Trophoblast cell (in vitro differentiated cells and primary cell): ENCODE data around the gene THSD4.

Source experiments
- DNase-seq, 2 donors: peaks; one replicate each; pipeline ENCODE4 v3.0.0-alpha.2; 2016
- H2AFZ ChIP-seq: 2 replicates; pipeline ENCODE4 v1.6.1; 2013; ENCODE audit warnings: low read length, moderate library complexity, mild to moderate bottlenecking; ENCODE audit not compliant: insufficient read depth, poor library complexity
- H2AK5ac ChIP-seq: 2 replicates; pipeline ENCODE4 v1.6.1; 2013; ENCODE audit warnings: mild to moderate bottlenecking, low read length
- H2BK120ac ChIP-seq: 2 replicates; pipeline ENCODE4 v1.6.1; 2013; ENCODE audit warnings: low read length, mild to moderate bottlenecking, moderate library complexity; ENCODE audit not compliant: insufficient read depth, poor library complexity
- H2BK12ac ChIP-seq: 2 replicates; pipeline ENCODE4 v1.6.1; 2013; ENCODE audit warnings: mild to moderate bottlenecking, low read length, moderate library complexity
- H2BK5ac ChIP-seq: 2 replicates; pipeline ENCODE4 v1.6.1; 2013; ENCODE audit warnings: low read length, low read depth, moderate library complexity, mild to moderate bottlenecking; ENCODE audit not compliant: poor library complexity
- H3K14ac ChIP-seq: 2 replicates; pipeline ENCODE4 v1.6.1; 2013; ENCODE audit warnings: mild to moderate bottlenecking, low read length
- H3K18ac ChIP-seq: 2 replicates; pipeline ENCODE4 v1.6.1; 2013; ENCODE audit warnings: mild to moderate bottlenecking, low read length
- H3K23ac ChIP-seq: 2 replicates; pipeline ENCODE4 v1.6.1; 2013; ENCODE audit warnings: low read length
- H3K27ac ChIP-seq: 2 replicates; pipeline ENCODE4 v1.5.1; 2013; ENCODE audit warnings: low read depth, mild to moderate bottlenecking, inconsistent platforms, low read length, moderate library complexity
- H3K27me3 ChIP-seq: 2 replicates; pipeline ENCODE4 v1.6.1; 2013; ENCODE audit warnings: inconsistent platforms, mild to moderate bottlenecking, low read length, moderate library complexity; ENCODE audit not compliant: insufficient read depth
- H3K36me3 ChIP-seq, 2 experiments: 1 replicate in 1 of 2; 2 replicates in 1 of 2; pipeline ENCODE4 v1.6.1; 2013; ENCODE audit warnings: low read length in 2 of 2, mild to moderate bottlenecking in 2 of 2, moderate library complexity in 1 of 2; ENCODE audit not compliant: insufficient read depth in 2 of 2, control insufficient read depth in 1 of 2
- H3K4ac ChIP-seq: 2 replicates; pipeline ENCODE4 v1.6.1; 2013; ENCODE audit warnings: low read depth, mild to moderate bottlenecking, low read length, moderate library complexity
- H3K4me1 ChIP-seq, 2 experiments: 1 replicate in 1 of 2; 2 replicates in 1 of 2; pipeline ENCODE4 v1.6.1; 2013; ENCODE audit warnings: low read length in 2 of 2, mild to moderate bottlenecking in 2 of 2, moderate library complexity in 1 of 2; ENCODE audit not compliant: insufficient read depth in 2 of 2, control insufficient read depth in 1 of 2
- H3K4me2 ChIP-seq: 2 replicates; pipeline ENCODE4 v1.6.1; 2013; ENCODE audit warnings: inconsistent platforms, mild to moderate bottlenecking, low read length, moderate library complexity
- H3K4me3 ChIP-seq: 2 replicates; pipeline ENCODE4 v1.5.1; 2013; ENCODE audit warnings: mild to moderate bottlenecking, low read depth, low read length, inconsistent platforms
- H3K79me1 ChIP-seq: one replicate; pipeline ENCODE4 v1.6.1; 2013; ENCODE audit warnings: low read length
- H3K79me2 ChIP-seq: 2 replicates; pipeline ENCODE4 v1.6.1; 2013; ENCODE audit warnings: low read length, mild to moderate bottlenecking; ENCODE audit not compliant: control insufficient read depth, insufficient read depth, poor library complexity
- H3K9ac ChIP-seq: 2 replicates; pipeline ENCODE4 v1.6.1; 2013; ENCODE audit warnings: mild to moderate bottlenecking, low read length
- H3K9me3 ChIP-seq: 2 replicates; pipeline ENCODE4 v1.6.1; 2013; ENCODE audit warnings: low read depth, mild to moderate bottlenecking, control low read depth, inconsistent platforms, low read length; ENCODE audit not compliant: insufficient read depth
- H4K12ac ChIP-seq: 2 replicates; pipeline ENCODE4 v1.6.1; 2013; ENCODE audit warnings: low read depth, mild to moderate bottlenecking, low read length, moderate library complexity
- H4K8ac ChIP-seq: 2 replicates; pipeline ENCODE4 v1.6.1; 2013; ENCODE audit warnings: low read depth, mild to moderate bottlenecking, low read length, moderate library complexity
- H4K91ac ChIP-seq: one replicate; pipeline ENCODE4 v1.6.1; 2013; ENCODE audit warnings: low read depth, mild to moderate bottlenecking, low read length, moderate library complexity
- whole genome bisulfite sequencing: extraction: QIAGEN DNeasy Blood & Tissue Kit; methylation state at CpG from one replicate; pipeline ENCODE4 v1.1.7; 2013; ENCODE audit warnings: missing lambda C conversion rate; ENCODE audit not compliant: insufficient read length, insufficient coverage; ENCODE audit errors: extremely low coverage; 5-methylcytosine and 5-hydroxymethylcytosine counted together

THSD4 gene

DNA sequence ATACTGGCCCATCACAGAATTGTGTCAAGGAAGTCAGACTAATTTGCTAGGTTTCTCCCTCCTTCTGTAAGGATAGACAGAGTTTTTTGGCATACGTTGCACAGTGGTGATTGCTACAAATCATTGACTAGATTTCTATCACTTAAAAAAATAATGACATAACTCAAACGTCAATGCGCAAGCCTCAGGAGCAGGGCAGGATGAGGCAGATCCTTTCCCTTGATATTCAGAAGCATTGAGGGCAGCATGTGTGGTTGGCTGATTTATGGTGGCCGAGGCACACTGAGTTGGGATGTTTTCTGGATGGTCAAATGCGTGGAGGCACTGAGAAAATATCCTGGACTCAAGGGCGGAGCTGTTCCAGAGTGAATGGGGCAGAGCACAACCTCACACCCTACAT lies 14.4 kb downstream of the THSD4 start:
- Histone ChIP-seq H2AK5ac (no peak overlapping the region), H4K12ac (no peak overlapping the region), H3K4me1 (no peaks in the 10 kb centered on the region), H3K14ac (no peak overlapping the region), H2AFZ (no peak overlapping the region), H3K18ac (no peak overlapping the region), H2BK120ac (no peak overlapping the region), H3K23ac (no peak overlapping the region), H3K79me2 (no peaks in the 10 kb centered on the region), H3K9ac (peak overlapping the region; percentile 33), H2BK12ac (no peak overlapping the region), H3K27ac (no peak overlapping the region), H3K36me3 (no peaks in the 10 kb centered on the region), H3K9me3 (no peaks in the 10 kb centered on the region), H4K8ac (no peak overlapping the region), H3K4me3 (no peak overlapping the region), H3K27me3 (no peaks in the 10 kb centered on the region), H4K91ac (no peak overlapping the region), H3K4ac (no peak overlapping the region), H3K4me2 (no peak overlapping the region), H3K79me1 (no peaks in the 10 kb centered on the region), H2BK5ac (no peak overlapping the region)
- DNase-seq, result no peak
- WGBS, result no CpG with 5 or more reads among the region's 6 CpGs

DNA sequence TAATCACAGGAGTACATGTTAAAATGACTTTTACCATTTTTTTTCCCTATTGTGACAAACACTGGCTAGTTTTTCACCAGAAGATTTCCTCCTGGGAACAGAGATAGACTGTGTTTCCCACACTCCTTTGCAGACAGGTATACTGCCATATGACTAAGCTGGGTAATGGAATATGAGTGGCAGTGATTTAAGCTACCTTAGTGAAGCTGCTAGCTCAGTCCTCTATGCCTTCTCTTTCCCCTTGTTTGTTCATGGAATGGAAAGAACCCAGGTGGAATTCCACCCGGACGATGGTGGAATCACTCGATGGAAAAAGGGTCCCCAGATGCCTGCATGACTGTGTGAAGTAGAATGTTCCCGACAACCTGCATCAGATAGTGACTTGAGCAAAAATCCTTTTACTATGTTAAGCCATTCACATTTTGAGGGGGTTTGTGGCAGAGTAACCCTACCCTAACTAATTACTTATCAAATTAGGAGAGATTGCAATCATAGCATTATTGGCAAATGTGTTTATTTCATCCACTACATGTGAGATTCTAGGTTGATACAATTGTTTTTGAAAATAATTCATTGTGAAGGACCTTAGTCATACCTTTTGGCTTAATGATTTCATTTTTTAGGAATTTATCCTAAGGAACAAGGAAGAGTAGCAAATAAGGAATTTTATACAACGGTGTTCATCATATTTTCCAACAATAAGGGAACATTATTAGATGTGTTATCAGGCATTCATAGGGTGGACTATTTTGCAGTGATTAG lies 16.5 kb downstream of the THSD4 start:
- Histone ChIP-seq H3K27ac (no peak overlapping the region), H3K14ac (no peak overlapping the region), H3K4me2 (no peak overlapping the region), H2BK120ac (no peak overlapping the region), H3K9ac (no peak overlapping the region), H2AK5ac (no peak overlapping the region), H3K23ac (no peak overlapping the region), H3K27me3 (no peaks in the 10 kb centered on the region), H2BK5ac (no peak overlapping the region), H3K4me3 (no peak overlapping the region), H4K8ac (no peak overlapping the region), H3K4ac (no peak overlapping the region), H4K12ac (no peak overlapping the region), H2BK12ac (no peak overlapping the region), H4K91ac (no peak overlapping the region), H3K79me1 (no peaks in the 10 kb centered on the region), H3K9me3 (no peaks in the 10 kb centered on the region), H3K79me2 (no peaks in the 10 kb centered on the region), H3K4me1 (peaks cover 3 to 7% of the 10 kb centered on the region in 2 experiments), H2AFZ (no peak overlapping the region), H3K18ac (no peak overlapping the region), H3K36me3 (no peaks in the 10 kb centered on the region)
- DNase-seq, result peak; percentile 79 to 81
- WGBS, result no CpG with 5 or more reads among the region's 5 CpGs

DNA sequence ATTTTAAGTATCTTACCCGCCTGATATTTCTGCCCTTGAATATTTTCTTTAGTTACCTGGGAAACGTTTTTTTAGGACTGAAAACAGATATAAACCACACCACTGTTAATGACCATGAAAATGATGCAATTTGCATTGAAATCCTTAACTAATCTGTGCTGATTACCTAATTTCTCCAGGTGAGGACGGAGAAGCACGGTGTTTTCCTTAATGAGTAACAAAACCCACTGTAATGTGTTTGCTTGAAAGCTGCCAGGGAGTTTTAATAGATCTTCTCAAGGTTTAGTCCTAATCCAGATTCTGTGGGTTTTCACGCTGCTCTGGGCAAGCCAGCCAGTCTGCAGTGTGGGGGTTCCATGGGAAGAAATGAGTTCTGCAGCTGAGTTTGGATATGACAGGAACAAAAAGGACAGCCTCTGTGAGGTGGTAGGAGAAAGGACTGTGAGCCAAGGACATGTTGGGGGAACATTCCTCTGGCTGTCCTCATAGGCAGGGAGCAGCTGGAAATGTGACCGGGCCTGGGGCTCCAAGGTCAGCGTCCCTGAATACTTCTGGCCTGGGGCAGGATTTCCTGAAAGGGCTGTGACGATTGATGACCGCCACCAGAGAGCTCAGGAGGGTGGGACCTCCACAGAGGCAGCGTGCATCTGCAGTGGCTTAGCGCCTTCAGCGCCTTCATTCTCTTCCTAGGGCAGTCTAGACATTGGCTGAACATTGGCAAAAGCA lies 18.6 kb downstream of the THSD4 start:
- no peak overlapping the region for H3K27ac ChIP-seq
- H3K9ac ChIP-seq, result no peak overlapping the region
- H4K12ac ChIP-seq, result no peak overlapping the region
- no peak overlapping the region for H3K14ac ChIP-seq
- H2BK12ac ChIP-seq, result no peak overlapping the region
- no peak overlapping the region for H2AFZ ChIP-seq
- H3K9me3 ChIP-seq, result peaks cover 2% of the 10 kb centered on the region
- peak in 1 of 2 donors; percentile 1 for DNase-seq
- H3K27me3 ChIP-seq, result no peaks in the 10 kb centered on the region
- no peak overlapping the region for H3K23ac ChIP-seq
- H2BK120ac ChIP-seq, result no peak overlapping the region
- H3K4ac ChIP-seq, result no peak overlapping the region
- H4K8ac ChIP-seq, result no peak overlapping the region
- no peak overlapping the region for H3K18ac ChIP-seq
- H3K4me1 ChIP-seq, result peaks cover 4 to 7% of the 10 kb centered on the region in 2 experiments
- no peaks in the 10 kb centered on the region for H3K79me1 ChIP-seq
- no peak overlapping the region for H3K4me3 ChIP-seq
- H3K79me2 ChIP-seq, result no peaks in the 10 kb centered on the region
- no peak overlapping the region for H3K4me2 ChIP-seq
- WGBS, result no CpG with 5 or more reads among the region's 12 CpGs
- no peaks in the 10 kb centered on the region for H3K36me3 ChIP-seq
- no peak overlapping the region for H2AK5ac ChIP-seq
- H4K91ac ChIP-seq, result no peak overlapping the region
- H2BK5ac ChIP-seq, result no peak overlapping the region

DNA sequence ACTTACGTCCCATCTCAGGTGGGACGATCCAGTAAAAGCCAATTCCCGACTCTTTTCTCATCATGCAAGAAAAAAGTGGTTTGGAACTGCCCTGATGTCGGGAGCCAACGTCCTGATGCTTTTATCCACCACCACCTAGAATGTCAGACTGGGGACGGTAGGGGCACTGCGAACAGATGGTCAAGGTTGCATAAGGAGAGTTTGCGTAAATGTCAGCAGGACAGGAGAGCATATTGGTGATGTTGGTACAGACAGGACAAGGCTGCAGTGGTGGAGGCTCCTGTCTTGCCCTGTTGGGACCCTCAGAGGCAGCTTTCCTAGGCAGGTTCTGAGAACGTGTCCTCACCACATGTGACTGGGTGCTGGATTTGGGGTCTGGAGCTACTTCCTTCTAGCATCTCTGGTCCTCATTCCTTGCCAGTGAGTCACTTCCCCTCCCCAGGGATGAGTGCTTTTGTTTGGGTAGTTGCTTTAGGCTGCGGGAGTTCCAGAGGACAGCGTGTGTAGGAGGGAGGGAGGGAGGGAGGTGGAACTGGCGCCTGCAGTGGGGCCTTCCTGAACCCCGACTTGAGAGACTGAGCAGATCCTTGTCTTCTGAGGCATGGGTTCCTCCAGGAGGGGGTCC lies 21.0 kb downstream of the THSD4 start:
- Histone ChIP-seq H3K27ac (no peak overlapping the region), H3K9ac (no peak overlapping the region), H3K4me3 (no peak overlapping the region), H2AFZ (no peak overlapping the region), H3K27me3 (no peaks in the 10 kb centered on the region), H2BK5ac (no peak overlapping the region), H2BK12ac (no peak overlapping the region), H4K8ac (no peak overlapping the region), H2BK120ac (no peak overlapping the region), H2AK5ac (no peak overlapping the region), H3K79me2 (no peaks in the 10 kb centered on the region), H3K14ac (no peak overlapping the region), H3K23ac (no peak overlapping the region), H3K4me2 (no peak overlapping the region), H3K4me1 (peaks cover 4 to 7% of the 10 kb centered on the region in 2 experiments), H3K4ac (no peak overlapping the region), H3K79me1 (no peaks in the 10 kb centered on the region), H3K18ac (no peak overlapping the region), H4K91ac (no peak overlapping the region), H3K36me3 (no peaks in the 10 kb centered on the region), H3K9me3 (peaks cover 2% of the 10 kb centered on the region), H4K12ac (no peak overlapping the region)
- no CpG with 5 or more reads among the region's 13 CpGs for WGBS
- peak in 1 of 2 donors; percentile 53 for DNase-seq
